Sciatic nerve (tissue), 2 donors: ENCODE data around the gene PKD1L1. TPM values are rescaled to one million over a fixed set of nuclear protein-coding genes. Genes with fewer than 3 reads are reported as not detected.

ENCODE experiments used
- ATAC-seq: fragments of 200-7000 bp; cut with Tn5 transposase; one replicate; pipeline ENCODE4 v1.9.1; 2020; ENCODE audit warnings: mild to moderate bottlenecking, moderate library complexity
- DNase-seq: peaks from one replicate; pipeline ENCODE4 v3.0.0-alpha.2; 2020; ENCODE audit warnings: low spot score
- intact Hi-C: fragments of 100-400 bp; cut with DNase I; formaldehyde crosslinking; loops from one replicate; pipeline ENCODE4 v1.14.2; 2022
- total RNA-seq: library from RNA; stranded (reverse); fragmentation: NEBNext Ultra II Directional; extraction: Animal tissue kit (Norgen Biotek cat#: 25700); gene quantifications from one replicate; pipeline ENCODE4 v1.2.1, GENCODE V29; 2021
- donor health status: DM: no; HTN: no; CAD: no.
- donor health status: DM: no; HTN: no; CAD: no.

The PKD1L1 gene
- total RNA-seq, 1 donor from 2014 or later = 1.5 TPM

DNA sequence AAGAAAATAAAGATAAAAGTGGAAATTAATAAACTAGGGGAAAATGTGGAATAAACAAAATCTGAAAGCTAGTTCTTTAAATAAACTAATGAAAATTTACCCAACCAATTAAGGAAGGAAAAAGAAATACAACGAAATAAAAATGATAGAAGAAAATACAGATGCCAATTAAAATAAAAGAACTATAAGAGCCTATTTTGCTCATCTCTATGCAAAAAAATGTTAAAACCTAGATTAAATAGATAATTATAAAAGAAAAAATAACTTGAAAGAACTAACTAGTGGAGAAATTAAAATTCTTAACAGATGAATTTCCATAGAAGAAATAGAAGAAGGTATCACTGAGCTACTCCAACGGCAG is 32.7 kb downstream of the PKD1L1 start:
- intact Hi-C loops = no loop called here
- no peak for ATAC-seq
- DNase-seq = no peak

DNA sequence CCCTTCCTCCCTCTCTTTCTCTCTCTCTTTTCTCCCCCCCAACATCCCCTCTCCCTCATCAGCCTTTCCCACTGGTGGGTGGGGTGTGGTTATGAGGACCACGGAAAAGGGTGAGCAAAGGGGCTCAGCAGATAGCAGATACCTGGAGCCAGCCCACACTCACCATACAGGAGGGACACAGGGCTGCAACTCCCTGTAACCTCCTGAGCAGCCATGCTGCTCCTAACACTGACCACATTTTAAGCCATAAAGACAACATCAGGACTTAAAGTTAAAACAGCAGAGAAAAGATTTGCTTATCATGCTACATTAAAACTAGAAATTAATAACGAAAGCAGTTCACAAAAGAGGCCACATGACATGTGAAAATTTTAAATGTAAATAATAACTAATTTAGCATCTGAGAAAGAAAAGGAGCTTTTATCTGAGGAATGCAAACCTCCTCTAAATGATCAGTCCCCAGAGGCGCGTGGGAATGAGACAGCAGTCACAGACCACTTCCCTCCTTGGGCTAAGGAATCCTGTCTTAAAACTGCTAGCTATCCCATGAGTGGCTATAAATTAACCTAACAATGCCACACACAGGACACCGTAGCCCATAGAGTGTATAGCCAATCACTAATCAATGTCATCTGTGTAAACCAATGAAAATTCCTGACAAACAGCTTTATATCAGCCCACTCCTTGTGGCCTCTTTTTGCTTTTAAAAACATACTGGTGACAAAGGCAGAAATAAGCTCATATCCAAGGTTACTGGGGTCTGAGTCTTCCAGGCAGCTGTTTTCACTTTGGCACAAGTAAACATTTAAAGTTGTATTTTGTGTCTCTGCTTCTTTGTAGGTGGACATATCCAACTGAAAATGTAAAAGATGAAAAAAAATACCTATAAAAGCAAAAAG is 33.3 kb downstream of the PKD1L1 start:
- intact Hi-C loops = no loop called here
- no peak for ATAC-seq

DNA sequence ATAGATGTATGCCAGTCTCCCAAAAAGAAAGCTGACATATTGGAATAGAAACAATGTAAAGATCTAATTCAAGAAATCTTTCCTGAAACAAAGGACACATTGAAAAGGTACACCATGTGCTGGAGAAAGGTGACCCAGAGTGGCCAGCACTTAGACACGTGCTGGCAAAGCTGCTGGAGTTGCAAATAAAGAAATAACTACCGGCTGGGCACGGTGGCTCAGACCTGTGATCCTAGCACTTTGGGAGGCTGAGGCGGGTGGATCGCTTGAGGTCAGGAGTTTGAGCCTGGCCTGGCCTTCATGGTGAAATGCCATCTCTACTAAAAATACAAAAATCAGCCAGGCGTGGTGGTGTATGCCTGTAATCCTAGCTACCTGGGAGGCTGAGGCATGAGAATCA is 35.9 kb downstream of the PKD1L1 start:
- intact Hi-C loops = no loop called here
- DNase-seq (no peak), ATAC-seq (no peak)

More for the DNA sequence above, 33.3 kb downstream of the PKD1L1 start:
- DNase-seq = no peak

DNA sequence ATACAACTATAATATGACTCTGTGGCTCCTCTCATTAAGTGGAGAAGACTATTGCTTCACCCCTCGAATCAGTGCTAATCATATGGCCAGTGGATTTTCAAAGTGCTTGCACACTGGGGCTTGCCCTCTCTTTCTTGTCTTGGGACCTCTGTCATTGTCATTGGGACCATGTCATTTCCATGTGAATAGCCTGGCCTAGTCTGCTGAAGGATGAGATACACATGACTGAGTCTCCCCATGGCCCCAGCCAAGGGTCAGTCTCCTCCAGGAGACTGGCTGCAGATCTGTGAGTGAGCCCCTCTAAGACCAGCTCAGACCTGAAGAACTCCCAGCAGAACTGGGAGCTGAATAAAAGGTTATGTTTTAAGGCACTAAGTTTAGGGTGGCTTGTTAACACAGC is 39.5 kb downstream of the PKD1L1 start:
- DNase-seq (no peak), ATAC-seq (no peak)
- intact Hi-C loops = no loop called here

DNA sequence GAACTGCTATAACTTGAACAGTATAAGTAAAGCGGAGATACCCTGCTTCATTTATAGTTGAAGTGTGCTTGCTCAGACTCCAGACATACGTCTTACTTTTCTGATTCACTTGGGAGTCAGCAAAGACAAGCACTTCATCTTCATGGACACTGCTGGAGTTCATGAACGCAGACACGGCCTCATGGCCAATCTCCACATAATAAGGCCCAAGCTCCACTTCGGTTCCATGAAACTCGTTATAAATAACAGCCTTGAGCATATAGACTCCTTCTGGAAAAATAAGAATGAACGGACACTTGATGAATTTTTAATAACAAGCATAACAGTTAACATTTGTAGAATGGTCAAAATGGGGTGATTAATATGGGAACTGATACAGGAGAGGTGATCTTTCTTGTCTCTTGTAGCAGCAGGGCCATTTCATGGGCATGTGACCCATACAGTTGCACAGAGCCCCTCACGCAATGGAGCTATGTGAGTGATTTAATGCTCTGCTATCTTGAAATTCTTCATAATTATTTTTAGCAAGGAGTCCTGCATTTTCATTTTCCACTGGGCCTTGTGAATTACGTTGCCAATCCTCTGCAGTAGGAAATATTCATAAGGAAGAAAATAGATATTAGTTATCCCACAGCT is 40.2 kb downstream of the PKD1L1 start:
- intact Hi-C loops = no loop called here
- DNase-seq (no peak), ATAC-seq (no peak)

DNA sequence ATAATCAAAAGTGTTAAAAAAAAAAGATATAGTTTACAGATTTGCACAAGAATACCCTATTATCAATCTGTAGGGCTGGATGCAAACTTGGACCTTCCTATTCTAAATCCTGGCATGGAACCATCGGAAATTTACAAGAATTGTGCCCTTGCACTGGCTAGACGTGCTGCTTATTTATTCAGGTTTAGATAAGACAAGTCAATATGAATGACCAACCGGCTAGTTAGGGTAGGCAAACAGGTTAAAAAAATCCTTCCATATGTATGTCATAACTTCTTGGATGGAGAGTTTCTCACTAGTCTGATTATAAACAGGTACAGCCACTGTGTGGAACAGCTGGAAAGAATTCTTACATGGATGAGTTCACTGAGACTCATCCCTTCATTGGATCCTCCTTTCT is 41.4 kb downstream of the PKD1L1 start:
- DNase-seq (no peak), ATAC-seq (no peak)
- intact Hi-C loops = no loop called here

DNA sequence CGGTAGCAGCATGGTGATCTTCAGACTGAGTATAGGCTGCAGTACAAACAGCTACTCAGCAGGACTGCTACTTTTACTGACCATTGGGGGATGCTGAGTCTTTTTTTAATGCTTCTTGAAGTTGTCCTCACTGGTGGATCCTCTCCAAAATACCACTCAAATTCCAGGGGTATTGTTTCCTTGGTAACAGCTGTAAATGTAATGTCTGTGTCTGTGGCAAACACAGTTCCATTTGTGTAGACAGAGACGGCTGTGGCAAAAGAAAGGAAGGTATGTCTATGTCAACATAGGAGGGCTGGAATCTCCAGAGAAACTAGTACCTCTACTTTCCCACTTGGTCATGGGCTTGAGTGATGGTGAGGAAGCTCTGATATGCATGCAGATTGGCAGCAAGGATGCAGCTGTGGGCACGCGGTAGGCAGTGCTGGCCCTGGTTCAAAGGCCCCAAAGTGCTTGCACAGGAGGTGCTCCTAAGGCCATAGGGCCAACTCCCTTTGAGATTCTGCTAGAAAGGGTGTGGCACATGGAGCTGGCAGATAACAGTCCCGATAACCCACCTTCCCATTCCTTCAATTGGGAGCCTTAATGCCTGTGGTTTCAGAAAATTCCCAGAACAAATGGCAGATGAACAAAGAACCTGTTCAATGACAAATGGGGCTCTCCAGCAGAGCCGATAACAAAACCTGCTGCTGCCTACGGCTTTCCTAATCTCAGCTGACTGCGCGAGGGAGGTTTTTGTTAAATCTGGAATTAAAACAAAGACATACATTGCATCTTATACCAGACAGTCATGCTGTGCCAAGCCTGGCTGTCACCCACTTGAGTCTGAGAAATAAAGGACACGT is 43.0 kb downstream of the PKD1L1 start:
- DNase-seq (no peak), ATAC-seq (no peak)
- intact Hi-C loops = no loop called here

DNA sequence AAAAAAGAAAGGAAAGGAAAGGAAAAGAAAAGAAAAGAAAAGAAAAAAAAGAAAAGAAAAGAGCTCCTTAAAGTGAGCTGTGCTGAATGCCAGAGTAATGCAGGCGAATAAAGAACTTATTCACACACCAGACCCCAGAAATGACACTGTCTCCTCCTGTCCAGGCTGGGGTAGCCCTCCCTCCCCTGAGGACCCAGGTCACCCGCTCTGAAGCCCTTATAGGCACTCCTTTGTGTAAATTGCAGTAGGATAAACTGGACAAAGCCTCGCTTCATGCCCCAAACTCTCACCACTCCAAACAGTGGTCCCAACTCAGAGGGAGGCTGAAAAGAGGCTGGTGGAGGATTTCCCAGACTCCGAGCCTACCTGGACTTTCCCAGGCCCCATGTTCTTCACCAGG is 46.3 kb downstream of the PKD1L1 start:
- intact Hi-C loops = no loop called here
- ATAC-seq = peak; percentile 42
- DNase-seq = no peak

DNA sequence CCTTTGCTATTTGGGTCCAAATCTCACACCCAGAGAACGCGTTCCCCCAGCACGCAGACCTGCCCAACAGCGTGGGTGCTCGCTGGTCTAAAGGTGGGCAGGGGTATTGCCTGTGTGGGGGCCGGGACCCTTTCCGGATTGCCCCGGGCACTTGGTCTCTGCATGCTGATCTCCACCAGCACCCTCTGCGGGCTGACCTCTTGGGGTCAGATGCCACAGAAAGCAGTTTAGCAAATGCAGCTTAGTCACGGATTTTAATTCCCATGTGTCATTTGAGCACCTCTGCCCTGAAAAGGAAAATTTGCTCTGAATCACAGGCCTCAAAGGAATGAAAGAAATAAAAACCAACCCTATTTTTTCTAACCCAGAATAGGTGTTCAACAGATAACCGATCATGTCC is 46.7 kb downstream of the PKD1L1 start:
- DNase-seq = no peak
- ATAC-seq = no peak
- intact Hi-C loops = no loop called here

DNA sequence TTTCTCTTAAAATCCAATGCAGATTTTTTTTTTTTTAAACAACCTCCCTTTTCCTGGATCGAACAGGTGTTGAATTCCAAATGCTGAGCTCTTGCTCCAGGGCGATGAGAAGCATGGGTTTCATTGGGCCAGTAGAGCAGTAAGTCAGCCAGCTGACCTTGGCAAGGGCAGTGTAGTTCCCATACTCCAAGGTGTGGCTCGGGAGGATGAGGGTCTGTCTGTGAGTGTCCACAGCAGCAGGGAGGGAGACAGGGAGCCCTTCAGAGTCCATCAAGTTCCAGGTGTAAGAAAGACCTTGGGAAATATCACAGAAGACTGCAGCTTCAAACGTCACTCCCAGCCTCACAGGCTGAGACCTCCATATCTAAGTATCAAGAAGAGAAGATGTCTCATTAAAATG is 50.4 kb downstream of the PKD1L1 start:
- intact Hi-C loops = no loop called here
- ATAC-seq = no peak
- DNase-seq = no peak

DNA sequence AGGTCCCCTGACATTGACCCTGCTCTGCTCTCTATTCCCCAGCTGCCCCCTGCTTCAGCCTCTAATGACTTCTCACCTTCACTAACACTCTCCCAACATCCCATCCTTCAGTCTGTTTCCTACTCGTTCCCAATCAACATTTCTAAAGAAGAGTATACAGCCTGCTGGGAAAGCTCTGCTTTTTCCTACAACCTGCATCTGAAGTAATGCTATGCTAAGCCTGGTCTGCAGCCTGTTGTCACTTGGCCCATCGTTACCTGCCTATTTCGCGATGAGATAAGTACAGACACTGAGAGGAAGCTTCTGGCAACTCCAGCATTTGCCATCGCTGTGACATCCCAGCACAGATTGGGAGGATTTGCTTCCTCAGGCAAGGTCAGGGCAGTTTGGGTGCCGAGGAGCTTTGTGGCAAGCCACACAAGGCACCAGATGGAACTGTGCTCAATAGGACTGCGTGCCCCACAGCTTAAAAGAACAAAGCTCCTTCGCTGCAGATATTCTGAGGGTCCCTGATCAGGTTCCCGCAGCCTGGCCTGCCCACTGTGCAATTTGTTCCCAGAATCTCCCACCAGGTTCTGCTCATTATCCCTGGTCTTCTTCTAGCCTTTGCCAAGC is 51.4 kb downstream of the PKD1L1 start:
- intact Hi-C loops = no loop called here
- DNase-seq (no peak), ATAC-seq (no peak)

DNA sequence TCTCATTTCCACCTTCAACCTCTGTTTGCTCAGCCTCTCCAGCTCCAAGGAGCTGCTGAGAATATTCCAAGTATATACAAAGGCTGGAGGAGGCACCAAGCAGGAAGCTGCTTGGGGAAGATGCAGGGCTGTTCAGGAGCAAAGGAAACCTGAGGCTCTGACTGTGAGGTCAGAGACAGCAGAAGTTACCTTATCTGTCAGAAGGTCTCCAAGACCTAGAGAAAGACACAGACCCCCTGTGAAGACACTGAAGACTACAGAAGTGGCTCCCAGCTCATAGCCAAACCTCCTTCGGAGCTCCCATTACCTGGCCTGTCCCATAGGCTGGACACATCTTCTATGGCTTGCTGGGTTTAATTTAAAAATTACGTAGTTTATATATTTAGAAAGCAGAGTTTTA is 53.2 kb downstream of the PKD1L1 start:
- DNase-seq (no peak), ATAC-seq (no peak)
- intact Hi-C loops = no loop called here

DNA sequence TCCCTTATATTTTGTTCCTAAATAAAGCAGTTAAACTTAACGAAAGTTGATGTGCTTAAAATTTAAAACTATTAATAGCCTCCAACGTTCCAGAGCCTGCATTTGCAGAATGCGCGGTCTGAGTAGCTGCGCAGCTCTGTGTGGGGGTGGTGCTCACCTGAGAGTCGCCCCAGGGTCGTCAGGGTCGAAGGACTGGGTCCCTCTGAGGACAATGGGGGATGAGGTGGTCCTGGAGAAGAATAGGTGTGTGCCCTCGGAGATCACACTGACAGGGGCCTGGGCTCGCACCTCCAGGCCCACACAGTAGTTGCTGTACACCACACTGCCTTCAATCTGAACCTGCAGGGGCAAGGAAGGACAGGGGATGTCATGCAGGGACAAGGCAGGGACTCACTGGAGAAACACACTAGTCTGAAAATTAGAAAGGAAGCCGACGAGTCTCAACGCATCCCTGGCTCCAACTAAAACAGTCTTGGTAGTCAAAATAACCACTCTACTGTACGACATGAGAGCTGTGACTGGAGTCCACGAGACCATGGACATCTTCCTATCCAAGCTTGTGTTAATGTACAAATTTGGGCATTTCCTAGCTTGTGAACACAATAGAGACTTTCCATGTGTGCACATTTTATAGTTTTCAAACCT is 54.4 kb downstream of the PKD1L1 start:
- ATAC-seq = no peak
- intact Hi-C loops = no loop called here
- DNase-seq = no peak

DNA sequence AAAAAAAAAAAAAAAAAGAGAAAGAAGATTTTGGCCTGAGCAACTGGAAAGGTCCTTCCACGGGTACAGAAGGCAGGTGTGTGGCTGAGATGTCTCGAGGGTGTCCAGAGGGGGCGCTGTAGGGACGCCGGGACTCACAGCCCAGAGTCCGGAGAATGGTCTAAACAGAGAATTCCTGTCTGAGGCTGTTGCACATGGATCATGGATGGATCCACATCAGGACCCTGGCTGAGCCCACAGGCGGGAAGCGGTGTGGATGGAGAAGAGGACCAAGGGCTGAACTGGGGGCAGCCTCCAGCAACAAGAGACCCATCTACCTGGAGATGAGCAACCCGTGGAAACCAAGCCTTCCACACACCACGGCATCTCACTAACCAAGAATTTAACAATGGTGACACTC is 55.0 kb downstream of the PKD1L1 start:
- intact Hi-C loops = no loop called here
- DNase-seq (no peak), ATAC-seq (no peak)

DNA sequence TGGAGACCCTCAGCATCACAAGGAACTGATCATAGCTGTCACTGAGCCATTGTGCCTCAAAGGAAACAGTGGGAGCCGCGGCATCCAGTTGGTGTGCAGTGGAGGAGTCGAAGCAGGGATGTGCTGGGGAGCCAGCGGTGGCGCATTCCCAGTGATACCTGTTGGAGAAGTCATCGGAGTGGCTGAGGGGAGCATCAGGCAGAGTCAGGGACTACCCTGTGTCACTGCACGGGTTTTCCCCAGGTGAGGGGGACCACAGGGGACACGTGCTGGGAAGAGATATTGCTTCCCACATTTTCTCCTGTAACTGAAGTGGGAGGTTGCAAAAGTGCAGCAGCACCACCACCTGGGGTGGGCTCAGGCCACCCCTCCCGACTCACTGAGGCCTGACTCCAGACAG is 57.7 kb downstream of the PKD1L1 start:
- intact Hi-C loops = no loop called here
- ATAC-seq (no peak), DNase-seq (no peak)

DNA sequence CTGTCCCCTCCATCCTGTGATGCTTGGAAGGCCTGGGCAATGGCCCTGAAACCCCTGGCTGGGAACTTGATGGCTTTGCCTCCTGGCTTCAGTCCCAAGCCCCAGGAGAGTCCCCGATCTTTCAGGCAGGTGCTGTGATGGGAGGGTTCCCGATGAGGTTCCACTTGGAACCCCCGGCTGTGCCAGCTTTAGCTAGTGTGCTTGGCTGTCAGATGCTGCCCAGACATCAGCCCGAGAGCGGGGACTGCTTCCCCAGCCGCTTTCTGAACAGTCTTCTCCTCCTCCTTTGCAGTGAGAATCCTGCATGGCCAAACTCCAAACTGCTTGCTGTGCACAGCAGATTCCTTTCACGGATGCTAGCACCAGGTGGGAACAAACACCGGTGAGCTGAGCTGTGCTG is 58.1 kb downstream of the PKD1L1 start:
- no peak for DNase-seq
- ATAC-seq = no peak
- intact Hi-C loops = no loop called here

DNA sequence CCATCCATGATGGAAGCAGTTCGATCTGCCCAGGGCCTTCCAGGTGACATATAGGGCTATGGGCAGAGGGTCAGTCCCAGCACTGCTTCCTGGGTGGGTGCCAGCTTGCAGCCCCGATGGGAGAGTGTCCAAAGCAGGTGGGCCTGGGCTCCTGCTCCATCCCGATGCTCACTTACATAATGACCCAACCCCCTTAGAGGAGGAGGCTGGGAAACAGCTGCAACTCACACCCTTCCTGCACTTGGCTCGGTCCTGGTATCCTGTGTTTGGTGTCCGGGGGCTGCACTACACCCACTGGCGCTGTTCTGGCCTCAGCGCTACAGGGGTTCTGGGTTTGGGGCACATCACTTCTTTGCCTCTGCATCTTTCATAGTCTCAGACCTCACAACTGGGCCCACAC is 58.5 kb downstream of the PKD1L1 start:
- ATAC-seq (no peak), DNase-seq (no peak)
- intact Hi-C loops = no loop called here

DNA sequence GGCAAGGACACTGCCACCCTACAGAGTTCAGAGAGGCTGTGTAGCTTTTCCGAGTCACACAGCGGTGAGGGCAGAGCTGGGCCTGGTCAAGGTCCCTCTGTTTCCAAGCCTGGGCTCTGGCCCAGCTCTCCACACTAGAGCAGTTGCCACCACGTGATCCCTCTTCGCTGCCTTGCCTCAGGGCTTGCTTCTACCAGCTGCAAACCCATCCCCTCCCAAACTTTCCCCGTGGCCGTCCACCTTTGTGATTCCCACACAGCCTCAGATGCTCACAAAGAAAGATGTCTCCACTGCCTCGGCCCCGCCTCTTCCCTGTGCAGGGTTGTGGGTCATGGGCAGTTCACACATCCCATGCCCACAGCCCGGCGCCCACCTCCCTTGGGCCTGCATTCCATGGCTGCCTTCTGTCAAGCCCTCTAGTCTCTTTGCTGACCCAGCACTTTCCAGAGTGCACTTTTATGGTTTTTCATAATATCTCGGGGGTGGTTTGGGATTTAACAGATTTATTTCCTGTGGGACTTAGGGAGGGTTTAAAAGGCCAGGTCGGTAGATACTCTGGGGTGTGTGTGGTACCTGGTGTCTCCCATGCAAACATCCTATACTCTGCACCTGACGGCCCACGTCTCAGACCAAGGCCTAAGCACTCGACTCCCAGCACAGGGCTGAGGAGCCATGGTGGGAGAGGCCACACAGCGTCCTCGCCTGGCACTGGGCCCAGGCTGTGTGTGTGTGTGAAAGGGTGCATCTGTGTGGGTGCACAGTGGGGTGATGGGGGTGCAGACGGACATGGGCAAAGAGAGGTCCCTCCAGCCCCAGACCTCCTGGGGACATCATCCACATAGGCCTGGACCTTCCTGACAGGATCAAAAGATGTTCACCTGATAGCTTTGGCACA is 59.6 kb downstream of the PKD1L1 start:
- no peak for DNase-seq
- intact Hi-C loops = no loop called here
- peak; percentile 7 for ATAC-seq
